Tibial artery (tissue), 4 donors: ENCODE measurements around the gene SEC61A2.

ENCODE experiments used
- DNase-seq, 2 donors: peaks; one replicate each; pipeline ENCODE4 v3.0.0-alpha.2; 2019
- H3K27ac ChIP-seq, 2 donors: fragments of 200-600 bp; sonication (generic) in 1 of 2; 1 replicate in 1 of 2; 2 replicates in 1 of 2; pipeline ENCODE4 v1.5.1; 2018 to 2019; ENCODE audit warnings: mild to moderate bottlenecking in 1 of 2
- H3K27me3 ChIP-seq, 2 donors: fragments of 200-600 bp; sonication (generic) in 1 of 2; one replicate each; pipeline versions ENCODE4 v1.5.1 to v1.6.0; 2016 to 2019
- H3K36me3 ChIP-seq, 3 donors: fragments of 200-600 bp; sonication (generic) in 2 of 3; one replicate each; pipeline ENCODE4 v1.5.1; 2016 to 2019; ENCODE audit warnings: mild to moderate bottlenecking in 2 of 3
- H3K4me1 ChIP-seq, 4 donors: fragments of 200-600 bp; sonication (generic) in 2 of 4; 1 replicate in 3 of 4; 2 replicates in 1 of 4; pipeline ENCODE4 v1.5.1; 2016 to 2019
- H3K4me3 ChIP-seq, 2 donors: fragments of 200-600 bp; sonication (generic) in 1 of 2; 1 replicate in 1 of 2; 2 replicates in 1 of 2; pipeline ENCODE4 v1.5.1; 2018 to 2019; ENCODE audit warnings: mild to moderate bottlenecking in 2 of 2
- H3K9me3 ChIP-seq, 3 donors: fragments of 200-600 bp; sonication (generic) in 1 of 3; one replicate each; pipeline ENCODE4 v1.5.1; 2016 to 2019
- CTCF ChIP-seq, 2 experiments: fragments of 200-600 bp in 1 of 2; fragments of 450-650 bp in 1 of 2; IDR thresholded peaks; one replicate each; pipeline ENCODE4 v1.5.1; 2017 to 2019; ENCODE audit warnings: antibody characterized with exemption in 2 of 2, mild to moderate bottlenecking in 1 of 2, moderate library complexity in 1 of 2
- intact Hi-C: fragments of 100-400 bp; cut with DNase I; formaldehyde crosslinking; loops from one replicate; pipeline ENCODE4 v1.15.0; 2023; ENCODE audit warnings: low total_unique reads

The SEC61A2 gene

GRCh38 chr10:12186323-12186722, 56.8 kb downstream of the SEC61A2 start:
- no peak for DNase-seq
- intact Hi-C loops, result no loop called here
- Histone ChIP-seq H3K4me1 (peaks cover 0 to 18% (median 0%) of the 10 kb centered on the region in 4 donors), H3K36me3 (peaks cover 20 to 53% (median 41%) of the 10 kb centered on the region in 3 donors), H3K27ac (no peak overlapping the region), H3K4me3 (no peak overlapping the region), H3K27me3 (no peaks in the 10 kb centered on the region), H3K9me3 (no peaks in the 10 kb centered on the region)
- no peak for TF ChIP-seq CTCF (IDR thresholded peaks at IDR 0.05)

- no peak for DNase-seq
- no peak for TF ChIP-seq CTCF (IDR thresholded peaks at IDR 0.05)
- Histone ChIP-seq H3K36me3 (peaks cover 19 to 45% (median 34%) of the 10 kb centered on the region in 3 donors), H3K27me3 (no peaks in the 10 kb centered on the region), H3K4me1 (peaks cover 0 to 25% (median 0%) of the 10 kb centered on the region in 4 donors), H3K4me3 (no peak overlapping the region), H3K9me3 (no peaks in the 10 kb centered on the region), H3K27ac (no peak overlapping the region)
- intact Hi-C loops, result no loop called here
Measured at GRCh38 chr10:12187321-12187905, 57.9 kb downstream of the SEC61A2 start.

GRCh38 chr10:12188656-12189055, 59.2 kb downstream of the SEC61A2 start:
- H3K4me1 ChIP-seq, result peaks cover 0 to 33% (median 5%) of the 10 kb centered on the region in 4 donors
- H3K4me3 ChIP-seq, result no peak overlapping the region
- no peaks in the 10 kb centered on the region for H3K27me3 ChIP-seq
- peaks cover 8 to 35% (median 30%) of the 10 kb centered on the region in 3 donors for H3K36me3 ChIP-seq
- no peaks in the 10 kb centered on the region for H3K9me3 ChIP-seq
- intact Hi-C loops, result no loop called here
- TF ChIP-seq CTCF (IDR thresholded peaks at IDR 0.05), result no peak
- DNase-seq, result no peak
- no peak overlapping the region for H3K27ac ChIP-seq

GRCh38 chr10:12189426-12189825, 59.9 kb downstream of the SEC61A2 start:
- intact Hi-C loops, result no loop called here
- Histone ChIP-seq H3K27ac (peak overlapping the region in 1 of 2 donors; percentile 15), H3K36me3 (peaks cover 5 to 27% (median 26%) of the 10 kb centered on the region in 3 donors), H3K27me3 (no peaks in the 10 kb centered on the region), H3K4me3 (no peak overlapping the region), H3K9me3 (no peaks in the 10 kb centered on the region), H3K4me1 (peaks cover 0 to 41% (median 12%) of the 10 kb centered on the region in 4 donors)
- no peak for DNase-seq
- no peak for TF ChIP-seq CTCF (IDR thresholded peaks at IDR 0.05)

- no peak overlapping the region for H3K27ac ChIP-seq
- DNase-seq, result no peak
- no peak overlapping the region for H3K4me3 ChIP-seq
- H3K9me3 ChIP-seq, result no peaks in the 10 kb centered on the region
- H3K27me3 ChIP-seq, result no peaks in the 10 kb centered on the region
- TF ChIP-seq CTCF (IDR thresholded peaks at IDR 0.05), result no peak
- H3K36me3 ChIP-seq, result peaks cover 5 to 12% (median 8%) of the 10 kb centered on the region in 3 donors
- intact Hi-C loops, result no loop called here
- peaks cover 0 to 46% (median 17%) of the 10 kb centered on the region in 4 donors for H3K4me1 ChIP-seq
Measured at GRCh38 chr10:12191715-12192114, 62.2 kb downstream of the SEC61A2 start.
